Astrocyte (in vitro differentiated cells and primary cell): ENCODE measurements around the gene DHPS. TPM values are rescaled to one million over a fixed set of nuclear protein-coding genes. Genes with fewer than 3 reads are reported as not detected.

Source experiments
- DNase-seq: peaks from one replicate; pipeline ENCODE4 v3.0.0-alpha.2; 2010; ENCODE audit warnings: low read depth
- FAIRE-seq: peaks from 2 replicates; lab custom pipeline; 2011; peaks lifted over from hg19 to GRCh38; lab: Jason Lieb, UNC
- H2AFZ ChIP-seq: 2 replicates; pipeline ENCODE4 v1.6.0; 2012; ENCODE audit warnings: low read depth, low read length, inconsistent platforms
- H3K27ac ChIP-seq: 2 replicates; pipeline ENCODE4 v1.5.1; 2011; ENCODE audit warnings: low read depth, low read length, inconsistent platforms
- H3K27me3 ChIP-seq: 2 replicates; pipeline ENCODE4 v1.6.0; 2011; ENCODE audit warnings: low read length, inconsistent platforms; ENCODE audit not compliant: insufficient read depth
- H3K36me3 ChIP-seq: 2 replicates; pipeline ENCODE4 v1.5.1; 2011; ENCODE audit warnings: low read length, inconsistent platforms; ENCODE audit not compliant: insufficient read depth
- H3K4me1 ChIP-seq: 2 replicates; pipeline ENCODE4 v1.5.1; 2011; ENCODE audit warnings: low read length, inconsistent platforms; ENCODE audit not compliant: insufficient read depth
- H3K4me2 ChIP-seq: 2 replicates; pipeline ENCODE4 v1.6.0; 2012; ENCODE audit warnings: low read length, inconsistent platforms
- H3K4me3 ChIP-seq: 2 replicates; pipeline ENCODE4 v1.5.1; 2011; ENCODE audit warnings: low read depth, mild to moderate bottlenecking, low read length, inconsistent platforms; ENCODE audit not compliant: insufficient read depth
- H3K79me2 ChIP-seq: 2 replicates; pipeline ENCODE4 v1.6.0; 2012; ENCODE audit warnings: mild to moderate bottlenecking, low read length, inconsistent platforms; ENCODE audit not compliant: insufficient read depth
- H3K9ac ChIP-seq: 2 replicates; pipeline ENCODE4 v1.6.0; 2012; ENCODE audit warnings: mild to moderate bottlenecking, low read length, inconsistent platforms
- H3K9me3 ChIP-seq: 2 replicates; pipeline ENCODE4 v1.5.1; 2012; ENCODE audit warnings: low read depth, mild to moderate bottlenecking, low read length, inconsistent platforms; ENCODE audit not compliant: insufficient read depth
- H4K20me1 ChIP-seq: 2 replicates; pipeline ENCODE4 v1.6.0; 2012; ENCODE audit warnings: low read length, inconsistent platforms; ENCODE audit not compliant: insufficient read depth
- H3K27ac Mint-ChIP-seq: one replicate; pipeline ENCODE4 v1.8.0; 2021; ENCODE audit warnings: mild to moderate bottlenecking, mixed read lengths; ENCODE audit not compliant: unreplicated experiment
- H3K27me3 Mint-ChIP-seq: one replicate; pipeline ENCODE4 v1.8.0; 2021; ENCODE audit warnings: low read depth, mixed read lengths; ENCODE audit not compliant: unreplicated experiment
- H3K36me3 Mint-ChIP-seq: one replicate; pipeline ENCODE4 v1.8.0; 2021; ENCODE audit warnings: low read depth, mixed read lengths; ENCODE audit not compliant: unreplicated experiment
- H3K4me1 Mint-ChIP-seq: one replicate; pipeline ENCODE4 v1.8.0; 2021; ENCODE audit warnings: low read depth, mixed read lengths; ENCODE audit not compliant: unreplicated experiment
- H3K4me3 Mint-ChIP-seq: one replicate; pipeline ENCODE4 v1.8.0; 2021; ENCODE audit warnings: mild to moderate bottlenecking, moderate library complexity, mixed read lengths; ENCODE audit not compliant: unreplicated experiment
- H3K9me3 Mint-ChIP-seq: one replicate; pipeline ENCODE4 v1.8.0; 2021; ENCODE audit warnings: mild to moderate bottlenecking, mixed read lengths; ENCODE audit not compliant: unreplicated experiment
- EZH2 ChIP-seq: IDR thresholded peaks from 2 replicates; pipeline ENCODE4 v1.6.1; 2012; ENCODE audit warnings: mild to moderate bottlenecking, low read length, inconsistent platforms; ENCODE audit not compliant: insufficient read depth
- total RNA-seq: library from RNA; stranded (reverse); gene quantifications from 2 replicates; pipeline ENCODE4 v1.2.1, GENCODE V29; 2021
- TF ChIP-seq, protein P1 (sequence below): IDR thresholded peaks from 2 replicates; pipeline ENCODE4 v1.5.1; 2011; ENCODE audit warnings: low read depth, mild to moderate bottlenecking, inconsistent platforms, low read length, moderate library complexity; ENCODE audit not compliant: insufficient read depth

The DHPS gene
- total RNA-seq, 1 donor from 2014 or later: 43.4 TPM

GRCh38 chr19:12642506-12642905 lies 39.2 kb downstream of the DHPS start:
- no peaks in the 10 kb centered on the region for H3K36me3 ChIP-seq
- peaks cover 4% of the 10 kb centered on the region for H3K9me3 ChIP-seq
- no peaks in the 10 kb centered on the region for H4K20me1 ChIP-seq
- FAIRE-seq (no peak), DNase-seq (no peak)
- H3K4me3 ChIP-seq: no peak overlapping the region
- peaks cover 5% of the 10 kb centered on the region for H3K4me1 ChIP-seq
- Mint-ChIP-seq H3K36me3 (peaks cover 16% of the 10 kb centered on the region), H3K9me3 (no peaks in the 10 kb centered on the region), H3K27me3 (no peaks in the 10 kb centered on the region), H3K27ac (no peak overlapping the region), H3K4me3 (no peak overlapping the region), H3K4me1 (no peaks in the 10 kb centered on the region)
- H3K27ac ChIP-seq: no peak overlapping the region
- no peak overlapping the region for H3K4me2 ChIP-seq
- no peak overlapping the region for H3K9ac ChIP-seq
- H2AFZ ChIP-seq: no peak overlapping the region
- H3K79me2 ChIP-seq: no peaks in the 10 kb centered on the region
- TF ChIP-seq, protein P1, sequence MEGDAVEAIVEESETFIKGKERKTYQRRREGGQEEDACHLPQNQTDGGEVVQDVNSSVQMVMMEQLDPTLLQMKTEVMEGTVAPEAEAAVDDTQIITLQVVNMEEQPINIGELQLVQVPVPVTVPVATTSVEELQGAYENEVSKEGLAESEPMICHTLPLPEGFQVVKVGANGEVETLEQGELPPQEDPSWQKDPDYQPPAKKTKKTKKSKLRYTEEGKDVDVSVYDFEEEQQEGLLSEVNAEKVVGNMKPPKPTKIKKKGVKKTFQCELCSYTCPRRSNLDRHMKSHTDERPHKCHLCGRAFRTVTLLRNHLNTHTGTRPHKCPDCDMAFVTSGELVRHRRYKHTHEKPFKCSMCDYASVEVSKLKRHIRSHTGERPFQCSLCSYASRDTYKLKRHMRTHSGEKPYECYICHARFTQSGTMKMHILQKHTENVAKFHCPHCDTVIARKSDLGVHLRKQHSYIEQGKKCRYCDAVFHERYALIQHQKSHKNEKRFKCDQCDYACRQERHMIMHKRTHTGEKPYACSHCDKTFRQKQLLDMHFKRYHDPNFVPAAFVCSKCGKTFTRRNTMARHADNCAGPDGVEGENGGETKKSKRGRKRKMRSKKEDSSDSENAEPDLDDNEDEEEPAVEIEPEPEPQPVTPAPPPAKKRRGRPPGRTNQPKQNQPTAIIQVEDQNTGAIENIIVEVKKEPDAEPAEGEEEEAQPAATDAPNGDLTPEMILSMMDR: no peak
- TF ChIP-seq EZH2: no peak
- H3K27me3 ChIP-seq: no peaks in the 10 kb centered on the region

- Histone ChIP-seq H3K9me3 (peaks cover 4% of the 10 kb centered on the region), H3K9ac (no peak overlapping the region), H4K20me1 (no peaks in the 10 kb centered on the region), H3K36me3 (no peaks in the 10 kb centered on the region), H3K4me2 (no peak overlapping the region), H3K79me2 (no peaks in the 10 kb centered on the region), H3K27ac (no peak overlapping the region), H3K27me3 (no peaks in the 10 kb centered on the region), H3K4me1 (peaks cover 5% of the 10 kb centered on the region), H3K4me3 (no peak overlapping the region), H2AFZ (no peak overlapping the region)
- Mint-ChIP-seq H3K9me3 (no peaks in the 10 kb centered on the region), H3K4me1 (no peaks in the 10 kb centered on the region), H3K27me3 (no peaks in the 10 kb centered on the region), H3K27ac (no peak overlapping the region), H3K36me3 (peaks cover 12% of the 10 kb centered on the region), H3K4me3 (no peak overlapping the region)
- FAIRE-seq: no peak
- TF ChIP-seq, protein P1: no peak
- no peak for TF ChIP-seq EZH2
- no peak for DNase-seq
Observed at GRCh38 chr19:12641456-12641855, 40.2 kb downstream of the DHPS start.

DNA sequence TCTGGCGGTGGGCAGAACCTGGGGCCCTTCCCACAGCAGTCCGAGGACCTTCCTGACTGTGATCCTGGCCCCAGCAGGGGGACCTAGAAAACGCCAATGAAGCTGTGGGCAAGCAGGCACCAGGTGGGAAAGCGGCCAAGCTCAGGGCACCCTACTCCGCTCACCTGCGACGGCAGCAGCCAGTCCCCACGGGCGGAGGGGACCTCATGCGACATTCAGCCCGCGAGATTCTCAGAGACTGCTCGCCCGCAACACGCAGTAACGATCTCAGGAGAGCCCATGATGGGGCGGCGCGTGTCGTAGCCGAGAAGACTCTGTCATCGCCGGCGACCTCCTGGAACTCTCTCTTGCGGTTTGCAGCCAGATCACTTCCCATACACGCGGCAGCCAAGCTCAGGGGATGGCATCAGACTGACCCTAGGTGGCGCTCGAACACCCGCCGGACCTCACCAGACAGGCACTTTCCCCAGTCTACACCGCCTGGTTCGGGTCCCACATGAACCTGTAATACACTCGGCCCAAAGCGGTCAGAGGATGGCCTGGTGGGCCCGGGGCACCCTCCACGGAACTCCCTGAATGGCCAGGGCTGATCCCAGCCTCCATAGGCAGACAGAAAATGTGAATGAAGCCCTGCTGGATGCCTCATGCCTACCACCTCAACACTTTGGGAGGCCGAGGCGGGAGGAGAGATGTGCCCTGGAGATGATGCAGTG lies 41.6 kb downstream of the DHPS start:
- Mint-ChIP-seq H3K4me1 (no peaks in the 10 kb centered on the region), H3K27me3 (no peaks in the 10 kb centered on the region), H3K4me3 (peak overlapping the region; percentile 60), H3K36me3 (peaks cover 9% of the 10 kb centered on the region), H3K9me3 (no peaks in the 10 kb centered on the region), H3K27ac (peak overlapping the region; percentile 66)
- no peak overlapping the region for H3K27ac ChIP-seq
- H3K9ac ChIP-seq: peak overlapping the region; percentile 35
- no peaks in the 10 kb centered on the region for H3K27me3 ChIP-seq
- H3K4me1 ChIP-seq: peaks cover 5% of the 10 kb centered on the region
- FAIRE-seq: peak; percentile 32
- peaks cover 4% of the 10 kb centered on the region for H3K9me3 ChIP-seq
- TF ChIP-seq, protein P1: peak; percentile 50
- TF ChIP-seq EZH2: no peak
- H4K20me1 ChIP-seq: no peaks in the 10 kb centered on the region
- peak; percentile 59 for DNase-seq
- no peaks in the 10 kb centered on the region for H3K36me3 ChIP-seq
- H3K4me2 ChIP-seq: peak overlapping the region; percentile 71
- peak overlapping the region; percentile 64 for H2AFZ ChIP-seq
- H3K4me3 ChIP-seq: no peak overlapping the region
- H3K79me2 ChIP-seq: no peaks in the 10 kb centered on the region
